WERI-Rb-1 (cell line): Measurements from ENCODE around the gene COL23A1.

Experiments
- DNase-seq: peaks from one replicate; pipeline ENCODE4 v3.0.0-alpha.2; 2020
- H3K27ac ChIP-seq: fragments of 250-450 bp; sonication (Bioruptor Pico); 2 replicates; pipeline ENCODE4 v1.5.1; 2020; ENCODE audit warnings: mild to moderate bottlenecking, moderate library complexity
- H3K27me3 ChIP-seq: fragments of 250-450 bp; sonication (Bioruptor Pico); 2 replicates; pipeline ENCODE4 v1.5.1; 2021; ENCODE audit warnings: mild to moderate bottlenecking, low read depth, moderate library complexity; ENCODE audit not compliant: insufficient read depth, severe bottlenecking
- H3K36me3 ChIP-seq: fragments of 250-450 bp; sonication (Bioruptor Pico); 2 replicates; pipeline ENCODE4 v1.5.1; 2020; ENCODE audit warnings: mild to moderate bottlenecking, moderate library complexity
- H3K4me3 ChIP-seq: 2 replicates; pipeline ENCODE4 v1.5.1; 2011; ENCODE audit warnings: low read depth, mild to moderate bottlenecking, control low read depth, low read length
- H3K9me3 ChIP-seq: fragments of 250-450 bp; sonication (Bioruptor Pico); 2 replicates; pipeline ENCODE4 v1.5.1; 2021; ENCODE audit warnings: mild to moderate bottlenecking, moderate library complexity; ENCODE audit not compliant: severe bottlenecking
- TF ChIP-seq, protein P1 (sequence below): IDR thresholded peaks from 2 replicates; pipeline ENCODE4 v1.5.1; 2011; ENCODE audit warnings: low read depth, mild to moderate bottlenecking, control low read depth, inconsistent platforms, low read length

COL23A1 gene

DNA sequence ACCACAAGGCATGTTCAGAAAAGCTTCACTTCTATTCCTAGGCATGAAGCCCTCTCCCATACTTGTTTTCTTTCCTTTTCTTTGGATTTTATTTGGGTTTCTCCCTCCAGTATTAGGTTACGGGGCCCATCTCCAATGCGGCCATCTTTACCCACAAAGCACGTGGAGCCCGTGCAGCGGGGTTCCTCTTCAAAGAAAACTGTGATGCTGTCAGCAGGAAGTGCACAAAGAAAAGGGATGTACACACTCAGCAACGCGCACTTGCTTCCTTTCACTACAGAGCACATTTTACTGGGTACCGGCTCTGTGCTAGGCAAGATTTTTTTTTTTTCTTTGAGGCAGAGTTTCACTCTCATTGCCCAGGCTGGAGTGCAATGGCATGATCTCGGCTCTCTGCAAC, 106.6 kb downstream of the COL23A1 start:
- no peaks in the 10 kb centered on the region for H3K27me3 ChIP-seq
- TF ChIP-seq, protein P1, sequence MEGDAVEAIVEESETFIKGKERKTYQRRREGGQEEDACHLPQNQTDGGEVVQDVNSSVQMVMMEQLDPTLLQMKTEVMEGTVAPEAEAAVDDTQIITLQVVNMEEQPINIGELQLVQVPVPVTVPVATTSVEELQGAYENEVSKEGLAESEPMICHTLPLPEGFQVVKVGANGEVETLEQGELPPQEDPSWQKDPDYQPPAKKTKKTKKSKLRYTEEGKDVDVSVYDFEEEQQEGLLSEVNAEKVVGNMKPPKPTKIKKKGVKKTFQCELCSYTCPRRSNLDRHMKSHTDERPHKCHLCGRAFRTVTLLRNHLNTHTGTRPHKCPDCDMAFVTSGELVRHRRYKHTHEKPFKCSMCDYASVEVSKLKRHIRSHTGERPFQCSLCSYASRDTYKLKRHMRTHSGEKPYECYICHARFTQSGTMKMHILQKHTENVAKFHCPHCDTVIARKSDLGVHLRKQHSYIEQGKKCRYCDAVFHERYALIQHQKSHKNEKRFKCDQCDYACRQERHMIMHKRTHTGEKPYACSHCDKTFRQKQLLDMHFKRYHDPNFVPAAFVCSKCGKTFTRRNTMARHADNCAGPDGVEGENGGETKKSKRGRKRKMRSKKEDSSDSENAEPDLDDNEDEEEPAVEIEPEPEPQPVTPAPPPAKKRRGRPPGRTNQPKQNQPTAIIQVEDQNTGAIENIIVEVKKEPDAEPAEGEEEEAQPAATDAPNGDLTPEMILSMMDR: no peak
- H3K27ac ChIP-seq: no peak overlapping the region
- no peaks in the 10 kb centered on the region for H3K9me3 ChIP-seq
- no peak overlapping the region for H3K4me3 ChIP-seq
- H3K36me3 ChIP-seq: no peaks in the 10 kb centered on the region
- DNase-seq: no peak

DNA sequence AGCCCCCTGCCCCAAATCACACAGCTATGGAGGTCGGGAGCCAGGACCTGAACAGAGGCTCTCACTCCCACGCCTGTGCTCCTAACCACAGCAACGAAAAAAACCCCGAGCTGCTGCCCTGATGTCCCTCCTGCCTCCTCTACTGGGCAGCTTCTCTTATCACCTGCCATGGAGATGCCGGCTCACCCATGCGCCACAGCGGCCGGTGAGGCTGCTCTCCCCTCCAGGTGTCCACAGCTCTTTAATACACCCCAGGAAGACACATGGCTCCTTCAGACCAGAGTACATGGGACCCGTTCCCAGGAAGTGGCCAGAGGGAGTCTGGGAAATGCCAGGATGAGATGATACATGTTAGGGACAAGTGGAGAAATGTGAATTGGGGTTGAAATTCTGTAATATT, 110.9 kb downstream of the COL23A1 start:
- TF ChIP-seq, protein P1: no peak
- H3K9me3 ChIP-seq: no peaks in the 10 kb centered on the region
- DNase-seq: no peak
- no peak overlapping the region for H3K4me3 ChIP-seq
- H3K27me3 ChIP-seq: no peaks in the 10 kb centered on the region
- no peak overlapping the region for H3K27ac ChIP-seq
- no peaks in the 10 kb centered on the region for H3K36me3 ChIP-seq

DNA sequence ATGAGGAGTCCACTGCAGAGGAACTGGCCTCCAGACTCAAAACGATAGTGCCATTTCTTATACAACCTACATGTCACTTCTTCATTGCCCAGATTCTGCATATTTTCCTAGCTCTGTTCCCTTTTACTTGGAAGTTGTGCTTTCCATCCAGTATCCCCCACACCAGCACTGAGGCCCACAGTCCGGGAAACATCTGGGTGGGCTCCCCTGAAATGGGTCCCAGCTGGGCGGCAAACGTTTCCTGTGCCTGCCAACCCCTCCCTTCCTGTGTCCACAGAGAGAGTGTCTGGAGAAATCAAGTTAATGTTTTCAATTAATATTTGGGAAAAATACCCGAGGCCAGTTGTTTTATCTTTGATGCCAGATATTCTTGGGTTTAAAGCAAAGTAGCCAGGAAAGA, 111.8 kb downstream of the COL23A1 start:
- DNase-seq: no peak
- H3K27me3 ChIP-seq: no peaks in the 10 kb centered on the region
- TF ChIP-seq, protein P1: no peak
- no peaks in the 10 kb centered on the region for H3K36me3 ChIP-seq
- no peaks in the 10 kb centered on the region for H3K9me3 ChIP-seq
- H3K27ac ChIP-seq: no peak overlapping the region
- no peak overlapping the region for H3K4me3 ChIP-seq

DNA sequence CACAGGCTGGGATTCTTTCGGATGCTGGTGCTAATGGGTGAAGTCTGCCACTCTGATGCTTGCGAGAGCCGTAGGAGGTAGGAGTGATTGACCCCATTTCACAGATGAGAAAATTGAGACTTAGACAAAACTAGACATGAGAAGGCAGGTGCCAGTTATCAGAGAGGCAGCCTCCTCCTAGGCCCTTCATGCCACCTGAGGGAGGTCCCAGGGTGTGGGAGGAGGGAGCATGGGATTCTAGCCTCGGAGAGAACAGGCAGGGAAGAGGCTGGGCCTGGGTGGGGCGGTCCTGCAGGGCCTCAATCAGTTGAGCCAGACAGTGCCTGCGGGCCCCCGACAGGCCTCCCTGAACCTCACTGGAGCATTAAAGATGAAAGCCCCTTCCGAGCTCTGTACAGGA, 112.4 kb downstream of the COL23A1 start:
- Histone ChIP-seq H3K27ac (no peak overlapping the region), H3K36me3 (no peaks in the 10 kb centered on the region), H3K27me3 (no peaks in the 10 kb centered on the region), H3K9me3 (no peaks in the 10 kb centered on the region), H3K4me3 (no peak overlapping the region)
- TF ChIP-seq, protein P1: no peak
- no peak for DNase-seq

DNA sequence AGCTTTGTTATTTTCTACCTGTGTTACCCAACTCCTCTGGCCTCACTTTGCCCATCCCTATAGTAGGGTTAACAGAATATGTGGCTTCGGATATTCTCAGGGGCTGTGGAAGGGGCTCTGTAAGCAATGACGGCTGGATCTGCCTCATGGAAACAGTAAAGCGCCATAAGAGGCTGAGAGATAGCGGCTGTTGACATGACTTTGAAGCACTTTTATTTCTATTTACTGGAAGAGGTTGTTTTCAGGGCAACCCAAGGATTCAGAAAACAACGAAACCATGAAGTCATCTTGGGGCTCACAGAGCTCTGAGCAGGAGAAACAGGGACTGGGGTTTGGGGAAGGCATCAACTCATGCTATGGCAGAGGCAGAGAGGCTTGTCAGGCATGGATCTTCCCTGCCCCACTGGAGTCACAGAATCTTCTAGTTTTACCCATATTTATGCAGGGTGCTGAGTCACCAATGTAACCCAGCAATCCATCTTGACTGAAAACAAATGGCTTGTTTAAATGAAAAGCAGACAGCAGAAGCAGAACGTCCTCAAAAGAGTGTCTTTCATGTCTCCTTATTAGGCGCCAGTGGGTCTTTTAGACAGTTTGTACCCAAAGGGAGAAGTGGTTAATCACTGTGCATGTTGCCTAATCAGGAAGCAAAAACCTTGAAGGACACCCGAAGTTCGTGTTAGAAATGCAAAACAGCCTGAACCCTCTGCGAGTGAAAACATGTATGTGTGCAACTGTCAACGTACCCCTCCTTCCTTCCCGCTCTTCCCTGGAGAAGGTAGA, 113.0 kb downstream of the COL23A1 start:
- Histone ChIP-seq H3K27me3 (no peaks in the 10 kb centered on the region), H3K36me3 (no peaks in the 10 kb centered on the region), H3K27ac (no peak overlapping the region), H3K9me3 (no peaks in the 10 kb centered on the region), H3K4me3 (no peak overlapping the region)
- no peak for DNase-seq
- TF ChIP-seq, protein P1: no peak

DNA sequence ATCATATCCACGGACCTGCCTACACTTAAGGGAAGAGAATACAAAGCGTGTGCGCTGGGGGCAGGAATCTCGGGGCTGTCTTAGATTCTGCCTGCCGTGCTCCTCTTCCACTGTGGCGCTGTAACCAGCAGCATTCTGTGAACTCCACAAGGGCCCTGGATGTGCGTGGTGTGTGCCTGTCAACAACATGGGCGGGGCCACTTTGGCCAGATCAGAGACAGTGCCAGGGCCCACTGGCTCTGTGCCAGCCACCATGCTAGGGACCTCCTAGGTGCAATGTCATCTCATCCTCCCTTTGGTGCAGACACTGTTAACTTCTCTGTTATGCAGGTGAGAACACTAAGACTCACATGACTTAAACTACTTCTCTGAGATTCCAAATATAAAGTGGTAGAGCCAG, 113.7 kb downstream of the COL23A1 start:
- TF ChIP-seq, protein P1: no peak
- no peak for DNase-seq
- no peaks in the 10 kb centered on the region for H3K27me3 ChIP-seq
- no peak overlapping the region for H3K27ac ChIP-seq
- H3K4me3 ChIP-seq: no peak overlapping the region
- H3K36me3 ChIP-seq: no peaks in the 10 kb centered on the region
- H3K9me3 ChIP-seq: no peaks in the 10 kb centered on the region
